ENCODE measurements around the gene PUM2.

Gene PUM2

DNA sequence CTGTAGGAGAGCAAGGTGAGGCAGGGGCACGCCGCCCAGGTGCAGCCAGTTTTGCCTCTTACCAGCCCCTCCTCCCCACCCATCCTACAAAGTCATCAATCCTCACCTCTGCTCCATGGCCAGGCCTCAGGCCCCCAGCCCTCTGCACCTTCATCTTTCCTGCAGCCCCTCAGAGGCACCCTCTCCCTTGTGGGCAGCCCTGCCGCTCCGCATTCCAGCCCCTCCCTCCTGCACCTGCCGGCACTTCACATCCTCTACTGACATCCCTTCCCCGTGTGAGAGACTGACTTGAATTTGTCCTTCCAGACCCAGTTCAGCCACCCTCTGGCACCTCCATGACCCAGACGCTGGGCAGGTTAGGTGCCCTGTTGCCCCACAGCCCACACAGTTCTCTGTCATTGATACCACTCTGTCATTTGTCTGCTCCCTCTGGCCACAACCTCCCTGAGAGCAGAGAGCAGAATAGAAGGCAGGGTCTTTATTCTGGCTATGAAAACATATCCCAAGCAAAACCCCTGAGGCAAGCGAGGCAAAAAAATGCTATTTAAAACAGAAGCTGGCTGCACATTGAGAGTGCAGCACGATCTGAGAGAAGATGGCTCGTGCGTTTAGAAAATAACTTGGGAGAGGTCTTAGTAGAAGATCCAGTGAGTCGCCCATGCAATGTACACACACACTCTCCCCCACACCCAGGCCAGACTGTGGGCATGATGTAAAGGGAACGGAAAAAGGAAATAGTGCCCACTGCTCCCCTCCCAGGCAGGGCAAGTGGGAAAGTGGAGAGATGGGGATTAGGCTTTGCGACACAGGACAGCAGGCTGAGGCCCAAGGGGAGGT, 151.6 kb downstream of the PUM2 start:
- DNase-seq (ENCODE audit: low spot score), result no peak

Measured in activated CD4-positive, alpha-beta T cell treated with anti-CD3 and anti-CD28 coated beads, Interleukin-2, Interleukin-4, amounts not matched to agents 100 ng/mL and 50 ng/mL, durations not matched to agents 16 hours and 8 hours (primary cell).